ENCODE results near the gene B4GALNT1. TPM values are rescaled to one million over a fixed set of nuclear protein-coding genes. Genes with fewer than 3 reads are reported as not detected.
A peak's percentile ranks its signal among the peaks of the same experiment; 100 is the strongest.

The B4GALNT1 gene
- total and polyA plus RNA-seq, 12 donors = 2.0 to 9.3 (median 5.4) TPM

GRCh38 chr12:57606399-57606798 is 26.6 kb downstream of the B4GALNT1 start:
- Histone ChIP-seq H3K4me3 (peak overlapping the region in 5 of 10 donors; percentile 67 to 80 (median 76)), H3K9me3 (no peaks in the 10 kb centered on the region), H3K27ac (peak overlapping the region in 7 of 10 donors; percentile 25 to 96 (median 93)), H3K36me3 (peaks cover 0 to 40% (median 7%) of the 10 kb centered on the region in 9 donors), H3K27me3 (peaks cover 0 to 39% (median 0%) of the 10 kb centered on the region in 7 donors), H3K4me1 (peaks cover 0 to 73% (median 41%) of the 10 kb centered on the region in 9 donors)
- ATAC-seq (no peak), DNase-seq (no peak)
- 62 to 85% methylated on average over 2 of the region's 2 CpGs for WGBS, 2 donors
- no peak for TF ChIP-seq CTCF (IDR thresholded peaks at IDR 0.05)
- intact Hi-C loops (cut with DNase I) = no loop called here

GRCh38 chr12:57605811-57606311 is 27.1 kb downstream of the B4GALNT1 start:
- Histone ChIP-seq H3K9me3 (no peaks in the 10 kb centered on the region), H3K27ac (peak overlapping the region in 8 of 10 donors; percentile 78 to 96 (median 92)), H3K4me3 (peak overlapping the region in 8 of 10 donors; percentile 58 to 80 (median 74)), H3K36me3 (peaks cover 0 to 46% (median 10%) of the 10 kb centered on the region in 9 donors), H3K27me3 (peaks cover 0 to 33% (median 0%) of the 10 kb centered on the region in 7 donors), H3K4me1 (peaks cover 0 to 68% (median 37%) of the 10 kb centered on the region in 9 donors)
- WGBS, 2 donors = 84 to 85% methylated on average over 4 of the region's 4 CpGs
- ATAC-seq (no peak), DNase-seq (no peak)
- intact Hi-C loops (cut with DNase I) = loop anchor here in 1 of 10 donors (2.0 kb wide), 1 partner anchor 15 kb away; the partner anchor contains the start of gene PIP4K2C
- no peak for TF ChIP-seq CTCF (IDR thresholded peaks at IDR 0.05)

GRCh38 chr12:57604992-57605810 is 27.8 kb downstream of the B4GALNT1 start:
- no peak for TF ChIP-seq CTCF (IDR thresholded peaks at IDR 0.05)
- 9% methylated on average over 22 to 25 of the region's 25 CpGs for WGBS, 2 donors
- ATAC-seq (peak in 3 of 8 donors; percentile 5 to 31 (median 30)), DNase-seq (peak; percentile 48 to 49)
- peak overlapping the region; percentile 78 to 96 (median 90) for H3K27ac ChIP-seq
- peaks cover 0 to 61% (median 31%) of the 10 kb centered on the region in 9 donors for H3K4me1 ChIP-seq
- peaks cover 0 to 27% (median 0%) of the 10 kb centered on the region in 7 donors for H3K27me3 ChIP-seq
- no peaks in the 10 kb centered on the region for H3K9me3 ChIP-seq
- intact Hi-C loops (cut with DNase I) = loop anchor here in 1 of 10 donors (2.0 kb wide), 1 partner anchor 14 kb away; the partner anchor contains the start of gene PIP4K2C
- peaks cover 0 to 52% (median 10%) of the 10 kb centered on the region in 9 donors for H3K36me3 ChIP-seq
- H3K4me3 ChIP-seq = peak overlapping the region; percentile 58 to 87 (median 76)

GRCh38 chr12:57604454-57604991 is 28.5 kb downstream of the B4GALNT1 start, which contains the start of gene DTX3:
TSS of gene DTX3 (plus strand) at chr12:57604824. CDS start at chr12:57606518, 1,694 bp downstream.
- ATAC-seq = peak; percentile 41 to 65 (median 60)
- Histone ChIP-seq H3K9me3 (no peaks in the 10 kb centered on the region), H3K27me3 (peaks cover 0 to 21% (median 0%) of the 10 kb centered on the region in 7 donors), H3K27ac (peak within 1 kb of the TSS; percentile 78 to 96 (median 90)), H3K36me3 (peaks cover 0 to 59% (median 13%) of the 10 kb centered on the region in 9 donors), H3K4me1 (peaks cover 0 to 54% (median 25%) of the 10 kb centered on the region in 9 donors), H3K4me3 (peak within 1 kb of the TSS; percentile 58 to 87 (median 76))
- TF ChIP-seq CTCF (IDR thresholded peaks at IDR 0.05) = no peak
- WGBS, 2 donors = 0 to 2% methylated on average over 26 to 36 of the region's 36 CpGs
- intact Hi-C loops (cut with DNase I) = loop anchor here in 1 of 10 donors (2.0 kb wide), 1 partner anchor 14 kb away; the partner anchor contains the start of gene PIP4K2C
- DNase-seq = peak; percentile 50 to 62
